HG03469 (cell line): ENCODE measurements around the gene ARHGAP26.
"Not testable (repeated sequence)": the region's sequence is repeated elsewhere in the genome, so short reads cannot be mapped to it uniquely, and the experiment has no call there.

Experiments used
- ATAC-seq: cut with Tn5 transposase; IDR thresholded peaks from one replicate; pipeline ENCODE4 v1.9.1; 2021; ENCODE audit warnings: mild to moderate bottlenecking, moderate library complexity, moderate number of reproducible peaks; ENCODE audit not compliant: unreplicated experiment

The ARHGAP26 gene

GRCh38 chr5:143188083-143188482 lies 417.9 kb downstream of the ARHGAP26 start:
- ATAC-seq: no peak

GRCh38 chr5:143188692-143189091 lies 418.5 kb downstream of the ARHGAP26 start:
- ATAC-seq: no peak

- no peak for ATAC-seq
Observed at GRCh38 chr5:143190260-143190810, 420.2 kb downstream of the ARHGAP26 start.

GRCh38 chr5:143191720-143192119 lies 421.5 kb downstream of the ARHGAP26 start:
- no peak for ATAC-seq

GRCh38 chr5:143192191-143192900 lies 422.2 kb downstream of the ARHGAP26 start:
- no peak for ATAC-seq

GRCh38 chr5:143194206-143194605 lies 424.0 kb downstream of the ARHGAP26 start:
- no peak for ATAC-seq

- ATAC-seq: no peak
Observed at GRCh38 chr5:143194713-143195112, 424.5 kb downstream of the ARHGAP26 start.

- no peak for ATAC-seq
Observed at GRCh38 chr5:143195491-143195890, 425.3 kb downstream of the ARHGAP26 start.

GRCh38 chr5:143196601-143197259 lies 426.6 kb downstream of the ARHGAP26 start:
- no peak for ATAC-seq

- ATAC-seq: no peak
Observed at GRCh38 chr5:143197260-143197656, 427.1 kb downstream of the ARHGAP26 start.

GRCh38 chr5:143198332-143198731 lies 428.2 kb downstream of the ARHGAP26 start:
- no peak for ATAC-seq

GRCh38 chr5:143199161-143199560 lies 429.0 kb downstream of the ARHGAP26 start:
- ATAC-seq: no peak

- ATAC-seq: no peak
Observed at GRCh38 chr5:143199843-143200242, 429.7 kb downstream of the ARHGAP26 start.

GRCh38 chr5:143200781-143201398 lies 430.7 kb downstream of the ARHGAP26 start:
- ATAC-seq: no peak

GRCh38 chr5:143201589-143201988 lies 431.4 kb downstream of the ARHGAP26 start:
- no peak for ATAC-seq

- not testable (repeated sequence) for ATAC-seq
Observed at GRCh38 chr5:143203301-143203956, 433.3 kb downstream of the ARHGAP26 start.

GRCh38 chr5:143204474-143205246 lies 434.5 kb downstream of the ARHGAP26 start:
- ATAC-seq: no peak

- ATAC-seq: no peak
Observed at GRCh38 chr5:143205386-143205785, 435.2 kb downstream of the ARHGAP26 start.

- no peak for ATAC-seq
Observed at GRCh38 chr5:143205883-143206195, 435.7 kb downstream of the ARHGAP26 start.

- ATAC-seq: peak; percentile 43
Observed at GRCh38 chr5:143206196-143207053, 436.2 kb downstream of the ARHGAP26 start.
